ENCODE results near the gene AKT3.

DNA sequence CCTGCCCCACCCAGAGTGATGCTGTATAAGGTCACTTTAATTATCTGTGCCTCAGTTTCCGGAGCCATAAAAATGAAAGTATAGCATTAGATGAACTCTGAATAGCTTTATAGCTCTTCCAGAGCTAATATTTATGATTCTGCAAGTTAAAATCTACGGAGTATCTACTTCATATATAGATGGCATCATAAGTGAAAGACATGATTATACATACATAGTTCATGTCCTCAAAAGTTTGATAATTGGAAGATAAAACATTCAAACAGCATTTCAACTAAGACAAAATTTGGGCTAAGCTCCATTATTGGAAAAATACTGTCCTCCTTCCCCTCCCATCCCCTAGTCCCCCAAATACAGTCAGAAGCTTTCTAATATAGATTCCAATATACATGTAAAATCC, 4.2 kb downstream of the AKT3 start:
- TF ChIP-seq, protein P1, sequence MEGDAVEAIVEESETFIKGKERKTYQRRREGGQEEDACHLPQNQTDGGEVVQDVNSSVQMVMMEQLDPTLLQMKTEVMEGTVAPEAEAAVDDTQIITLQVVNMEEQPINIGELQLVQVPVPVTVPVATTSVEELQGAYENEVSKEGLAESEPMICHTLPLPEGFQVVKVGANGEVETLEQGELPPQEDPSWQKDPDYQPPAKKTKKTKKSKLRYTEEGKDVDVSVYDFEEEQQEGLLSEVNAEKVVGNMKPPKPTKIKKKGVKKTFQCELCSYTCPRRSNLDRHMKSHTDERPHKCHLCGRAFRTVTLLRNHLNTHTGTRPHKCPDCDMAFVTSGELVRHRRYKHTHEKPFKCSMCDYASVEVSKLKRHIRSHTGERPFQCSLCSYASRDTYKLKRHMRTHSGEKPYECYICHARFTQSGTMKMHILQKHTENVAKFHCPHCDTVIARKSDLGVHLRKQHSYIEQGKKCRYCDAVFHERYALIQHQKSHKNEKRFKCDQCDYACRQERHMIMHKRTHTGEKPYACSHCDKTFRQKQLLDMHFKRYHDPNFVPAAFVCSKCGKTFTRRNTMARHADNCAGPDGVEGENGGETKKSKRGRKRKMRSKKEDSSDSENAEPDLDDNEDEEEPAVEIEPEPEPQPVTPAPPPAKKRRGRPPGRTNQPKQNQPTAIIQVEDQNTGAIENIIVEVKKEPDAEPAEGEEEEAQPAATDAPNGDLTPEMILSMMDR (IDR thresholded peaks at IDR 0.05), result no peak
- TF ChIP-seq EP300 (IDR thresholded peaks at IDR 0.05) (no peak), POLR2AphosphoS5 (IDR thresholded peaks at IDR 0.05) (no peak), POLR2A (IDR thresholded peaks at IDR 0.05) (no peak)

Measured in upper lobe of left lung (tissue), 4 donors.